Measurements from ENCODE around the gene MIS18BP1. TPM values are rescaled to one million over a fixed set of nuclear protein-coding genes. Genes with fewer than 3 reads are reported as not detected.

MIS18BP1 gene
- total RNA-seq: 34.1 TPM

GRCh38 chr14:45253070-45253753, at the start of gene MIS18BP1:
MIS18BP1 (minus strand) TSS chr14:45253202; CDS start chr14:45247286, 5,916 bp downstream.

Small RNA genes within 50 kb of the gene (small RNA-seq; reads per million reads assigned to genes)
- not detected for gene RNU6-552P (ENCODE audit: low replicate concordance)

Other genes starting within 250 kb of the MIS18BP1 start
- gene PRPF39, start 169.1 kb downstream of the MIS18BP1 start, total RNA-seq: 77.8 TPM
- 35.0 TPM for gene FKBP3, start 118.7 kb downstream of the MIS18BP1 start, total RNA-seq
- 10.3 TPM for gene FANCM, start 117.3 kb downstream of the MIS18BP1 start, total RNA-seq